ENCODE data around the gene CYP3A5. TPM values are rescaled to one million over a fixed set of nuclear protein-coding genes. Genes with fewer than 3 reads are reported as not detected.

The CYP3A5 gene
- total and polyA plus RNA-seq, 9 of the 15 experiments (the other 6 are each of a cell fraction or from before 2014, with no cell fraction given): 0.73 to 2.8 (median 1.5) TPM

GRCh38 chr7:99616359-99617191 is 63.2 kb downstream of the CYP3A5 start, which contains the start of gene ZSCAN25 (continued):
- no peak for TF ChIP-seq CEBPG (CRISPR knock-in tag; IDR thresholded peaks at IDR 0.05)
- no peak for TF ChIP-seq CEBPG (tag; conservative IDR thresholded peaks at IDR 0.05 in 1 of 2, IDR thresholded peaks at IDR 0.05 in 1 of 2)
- no peak for TF ChIP-seq ZNF780A (CRISPR knock-in tag; IDR thresholded peaks at IDR 0.05)
- TF ChIP-seq CBX3 (IDR thresholded peaks at IDR 0.05; ENCODE audit: borderline replicate concordance in 1 of 2, low read length in 2 of 2): peak in 1 of 2 experiments; percentile 88; a peak in 2 of 3 replicates
- peak; percentile 87 to 95 for TF ChIP-seq KDM1A (IDR thresholded peaks at IDR 0.05)

DNA sequence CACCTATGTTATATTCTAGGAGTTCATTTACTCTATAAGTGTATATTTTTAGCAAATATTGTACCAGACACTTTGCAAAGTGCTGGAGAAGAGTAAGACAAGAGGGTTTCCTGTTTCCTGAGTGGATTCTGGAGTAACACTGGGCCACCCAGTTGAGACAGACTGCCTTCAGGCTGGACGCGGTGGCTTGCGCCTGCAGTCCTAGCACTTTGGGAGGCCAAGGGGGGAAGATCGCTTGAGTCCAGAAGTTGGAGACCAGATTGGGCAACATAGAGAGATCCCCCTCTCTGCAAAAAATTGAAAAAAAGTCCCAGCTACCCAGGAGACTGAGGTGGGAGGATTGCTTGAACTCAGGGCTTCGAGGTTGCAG is 63.8 kb downstream of the CYP3A5 start:
- FAIRE-seq: no peak
- ChIA-PET POLR2A (interaction anchor here (0.6 to 3.5 kb wide), 6 partner anchors 9 to 304 kb away, joined by 3 to 29 read pairs (median 4); partner anchors contain the start of genes TMEM225B and TRIM4), CTCF (ENCODE audit: low intra/inter-chr PET ratio) (no interaction called here)
- H3K4me3 ChIP-seq: peak overlapping the region; percentile 84
- TSS peak; percentile 82 for BruUV-seq (replicated peaks)
- peaks cover 31% of the 10 kb centered on the region for H3K36me3 ChIP-seq (ENCODE audit: control insufficient read depth, insufficient read depth, low read length)
- 0 out of 2 replicates have a peak, but pooled peaks cover under 1% of the 10 kb centered on the region for H4K20me1 ChIP-seq (replicated peaks; ENCODE audit: control insufficient read depth, insufficient read depth, low read length)
- H3K27ac ChIP-seq (ENCODE audit: extremely low read depth, low read depth, low read length): peak overlapping the region; percentile 85
- TF ChIP-seq SMARCB1 (IDR thresholded peaks at IDR 0.05; ENCODE audit: insufficient read length, low read depth) (no peak), KLF10 (CRISPR knock-in tag; IDR thresholded peaks at IDR 0.05) (no peak), SMARCA4 (IDR thresholded peaks at IDR 0.05) (no peak)
- TF ChIP-seq, protein P1, sequence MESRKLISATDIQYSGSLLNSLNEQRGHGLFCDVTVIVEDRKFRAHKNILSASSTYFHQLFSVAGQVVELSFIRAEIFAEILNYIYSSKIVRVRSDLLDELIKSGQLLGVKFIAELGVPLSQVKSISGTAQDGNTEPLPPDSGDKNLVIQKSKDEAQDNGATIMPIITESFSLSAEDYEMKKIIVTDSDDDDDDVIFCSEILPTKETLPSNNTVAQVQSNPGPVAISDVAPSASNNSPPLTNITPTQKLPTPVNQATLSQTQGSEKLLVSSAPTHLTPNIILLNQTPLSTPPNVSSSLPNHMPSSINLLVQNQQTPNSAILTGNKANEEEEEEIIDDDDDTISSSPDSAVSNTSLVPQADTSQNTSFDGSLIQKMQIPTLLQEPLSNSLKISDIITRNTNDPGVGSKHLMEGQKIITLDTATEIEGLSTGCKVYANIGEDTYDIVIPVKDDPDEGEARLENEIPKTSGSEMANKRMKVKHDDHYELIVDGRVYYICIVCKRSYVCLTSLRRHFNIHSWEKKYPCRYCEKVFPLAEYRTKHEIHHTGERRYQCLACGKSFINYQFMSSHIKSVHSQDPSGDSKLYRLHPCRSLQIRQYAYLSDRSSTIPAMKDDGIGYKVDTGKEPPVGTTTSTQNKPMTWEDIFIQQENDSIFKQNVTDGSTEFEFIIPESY (CRISPR knock-in tag; IDR thresholded peaks at IDR 0.05): peak; percentile 83
- DNase-seq (ENCODE audit: extremely low read depth in 1 of 4, low spot score in 3 of 4): peak in 1 of 4 experiments; percentile 21
- intact Hi-C loops (cut with micrococcal nuclease): loop anchor here (1.0 to 2.0 kb wide), 3 partner anchors 57 to 109 kb away; partner anchors contain the start of gene ZNF655
- H2AFZ ChIP-seq (ENCODE audit: low read depth, low read length): peak overlapping the region; percentile 100
- peaks cover 3% of the 10 kb centered on the region; the same call in 1 of the 2 replicates for H3K9me3 ChIP-seq (replicated peaks; ENCODE audit: control insufficient read depth, insufficient read depth, low read depth, low read length)
- no peak for ATAC-seq
- H3K9ac ChIP-seq (ENCODE audit: insufficient read depth in 1 of 2, low read depth in 2 of 2, low read length in 2 of 2): peak overlapping the region; percentile 91 to 100; a peak in 3 of 4 replicates
- in situ Hi-C loops (cut with MboI): no loop called here
- peaks cover 0 to 5% of the 10 kb centered on the region in 2 experiments; a peak in 1 of 5 replicates for H3K27me3 ChIP-seq (ENCODE audit: control insufficient read depth in 2 of 2, insufficient read depth in 2 of 2, low read length in 2 of 2)
- WGBS (ENCODE audit: insufficient coverage, low coverage, missing lambda C conversion rate): 80% methylated on average over 5 of the region's 5 CpGs
- peaks cover 16% of the 10 kb centered on the region for H3K79me2 ChIP-seq (ENCODE audit: control insufficient read depth, insufficient read depth, low read length)
- peaks cover 9 to 20% of the 10 kb centered on the region in 2 experiments; a peak in 4 of 5 replicates for H3K4me1 ChIP-seq (replicated peaks in 1 of 2; ENCODE audit: control insufficient read depth in 2 of 2, insufficient read depth in 2 of 2, low read length in 2 of 2)
- H3K9me1 ChIP-seq (ENCODE audit: control insufficient read depth, insufficient read depth, low read length): no peaks in the 10 kb centered on the region
- peak overlapping the region; percentile 98 for H3K4me2 ChIP-seq (ENCODE audit: insufficient read depth, low read length)

Data from K562 (cell line).